ENCODE data around the gene SDHA.
"Not testable (repeated sequence)": the region's sequence is repeated elsewhere in the genome, so short reads cannot be mapped to it uniquely, and the experiment has no call there.

SDHA gene

GRCh38 chr5:302416-302815 lies 84.3 kb downstream of the SDHA start:
- not testable (repeated sequence) for DNase-seq

GRCh38 chr5:302966-303365 lies 84.8 kb downstream of the SDHA start:
- DNase-seq = no peak

- DNase-seq = not testable (repeated sequence)
Measured at GRCh38 chr5:303741-304140, 85.6 kb downstream of the SDHA start.

GRCh38 chr5:305050-305449 lies 86.9 kb downstream of the SDHA start:
- DNase-seq = no peak

GRCh38 chr5:305459-305858 lies 87.3 kb downstream of the SDHA start:
- no peak for DNase-seq

GRCh38 chr5:306011-306805 lies 88.1 kb downstream of the SDHA start:
- no peak for DNase-seq

Data from activated gamma-delta T cell (primary cell).